Activated CD8-positive, alpha-beta memory T cell treated with anti-CD3 and anti-CD28 coated beads, Interleukin-2, amount 10 ng/mL, durations not matched to agents 7 days and 5 days (primary cell): ENCODE measurements around the gene ADAMTSL3. TPM values are rescaled to one million over a fixed set of nuclear protein-coding genes. Genes with fewer than 3 reads are reported as not detected.

ENCODE experiments used
- ATAC-seq: fragments of 150-1000 bp; cut with Tn5 transposase; one replicate; pipeline ENCODE4 v1.10.0; 2021; ENCODE audit warnings: moderate library complexity
- CTCF ChIA-PET: fragments of 350-600 bp; sonication (Branson Sonifier 250); formaldehyde crosslinking; loops from one replicate; lab custom pipeline; 2021; ENCODE audit warnings: antibody characterized with exemption; lab: Charles Lee
- DNase-seq: peaks from one replicate; pipeline ENCODE4 v3.0.0-alpha.2; 2020
- H3K27ac Mint-ChIP-seq: one replicate; pipeline ENCODE4 v1.8.0; 2021; ENCODE audit warnings: mild to moderate bottlenecking, mixed read lengths
- H3K27me3 Mint-ChIP-seq: one replicate; pipeline ENCODE4 v1.8.0; 2021; ENCODE audit warnings: mixed read lengths
- H3K36me3 Mint-ChIP-seq: one replicate; pipeline ENCODE4 v1.8.0; 2021; ENCODE audit warnings: mild to moderate bottlenecking, mixed read lengths
- H3K4me1 Mint-ChIP-seq: one replicate; pipeline ENCODE4 v1.8.0; 2021; ENCODE audit warnings: mixed read lengths
- H3K4me3 Mint-ChIP-seq: one replicate; pipeline ENCODE4 v1.8.0; 2021; ENCODE audit warnings: mild to moderate bottlenecking, moderate library complexity, mixed read lengths
- H3K9me3 Mint-ChIP-seq: one replicate; pipeline ENCODE4 v1.8.0; 2022; ENCODE audit warnings: low read depth, mixed read lengths
- total RNA-seq, 2 experiments: library from RNA; stranded (reverse); gene quantifications; one replicate each; pipeline ENCODE4 v1.2.3, GENCODE V29; 2021

ADAMTSL3 gene
- total RNA-seq, 2 experiments from 2014 or later, result not detected

GRCh38 chr15:83999396-84000135 lies 345.6 kb downstream of the ADAMTSL3 start:
- H3K9me3 Mint-ChIP-seq, result no peaks in the 10 kb centered on the region
- no peaks in the 10 kb centered on the region for H3K4me1 Mint-ChIP-seq
- no peaks in the 10 kb centered on the region for H3K36me3 Mint-ChIP-seq
- DNase-seq (no peak), ATAC-seq (no peak)
- H3K27me3 Mint-ChIP-seq, result no peaks in the 10 kb centered on the region
- H3K4me3 Mint-ChIP-seq, result no peak overlapping the region
- H3K27ac Mint-ChIP-seq, result no peak overlapping the region
- CTCF ChIA-PET, result no interaction called here

GRCh38 chr15:84001037-84001436 lies 347.1 kb downstream of the ADAMTSL3 start:
- Mint-ChIP-seq H3K9me3 (no peaks in the 10 kb centered on the region), H3K27ac (no peak overlapping the region), H3K27me3 (no peaks in the 10 kb centered on the region), H3K4me1 (no peaks in the 10 kb centered on the region), H3K36me3 (no peaks in the 10 kb centered on the region), H3K4me3 (no peak overlapping the region)
- CTCF ChIA-PET, result no interaction called here
- no peak for ATAC-seq
- no peak for DNase-seq

DNA sequence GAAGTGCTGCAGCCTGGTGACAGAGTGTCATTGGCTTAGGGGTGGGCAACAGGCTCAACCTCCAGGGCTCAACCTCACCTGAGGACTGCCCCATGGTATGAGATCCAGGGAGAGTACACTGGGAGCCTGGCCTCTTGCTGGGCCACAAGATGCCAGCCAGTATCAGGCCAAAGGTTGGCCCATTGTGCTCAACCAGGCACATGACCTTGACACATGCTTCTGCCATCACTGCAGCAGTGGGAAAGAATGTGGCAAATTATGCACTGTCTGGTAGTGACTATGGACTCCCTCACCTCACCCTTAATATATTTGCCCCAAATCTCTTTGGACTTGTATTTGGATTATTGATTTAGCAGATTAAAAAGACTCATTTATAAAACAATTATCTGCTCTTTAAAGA lies 347.7 kb downstream of the ADAMTSL3 start:
- no peak for ATAC-seq
- Mint-ChIP-seq H3K4me1 (no peaks in the 10 kb centered on the region), H3K27me3 (no peaks in the 10 kb centered on the region), H3K36me3 (no peaks in the 10 kb centered on the region), H3K4me3 (no peak overlapping the region), H3K9me3 (no peaks in the 10 kb centered on the region), H3K27ac (no peak overlapping the region)
- CTCF ChIA-PET, result no interaction called here
- DNase-seq, result no peak

- DNase-seq (no peak), ATAC-seq (no peak)
- H3K9me3 Mint-ChIP-seq, result no peaks in the 10 kb centered on the region
- CTCF ChIA-PET, result no interaction called here
- H3K27me3 Mint-ChIP-seq, result no peaks in the 10 kb centered on the region
- H3K36me3 Mint-ChIP-seq, result no peaks in the 10 kb centered on the region
- no peaks in the 10 kb centered on the region for H3K4me1 Mint-ChIP-seq
- no peak overlapping the region for H3K4me3 Mint-ChIP-seq
- no peak overlapping the region for H3K27ac Mint-ChIP-seq
Observed at GRCh38 chr15:84003791-84004503, 350.0 kb downstream of the ADAMTSL3 start.

DNA sequence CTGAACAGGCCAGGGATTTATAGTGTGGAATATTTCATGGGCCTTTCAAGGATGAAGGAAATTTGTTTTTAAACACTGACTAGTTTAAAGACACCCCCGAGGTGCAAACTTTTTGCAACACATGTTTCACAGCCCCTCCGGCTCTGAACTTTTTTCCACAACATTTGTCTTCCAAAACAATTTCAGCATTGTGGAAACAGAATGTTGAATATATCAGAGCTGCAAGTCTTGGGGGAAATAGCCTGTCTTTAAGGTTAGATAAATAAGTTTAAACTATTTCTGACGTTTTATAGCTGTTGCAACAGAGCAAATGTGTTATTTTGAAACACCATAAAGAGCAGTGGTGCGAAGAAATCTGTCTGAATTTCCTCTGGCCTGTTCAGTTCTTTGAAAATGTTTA lies 352.5 kb downstream of the ADAMTSL3 start:
- ATAC-seq (no peak), DNase-seq (no peak)
- H3K27me3 Mint-ChIP-seq, result no peaks in the 10 kb centered on the region
- H3K27ac Mint-ChIP-seq, result no peak overlapping the region
- no peak overlapping the region for H3K4me3 Mint-ChIP-seq
- no peaks in the 10 kb centered on the region for H3K36me3 Mint-ChIP-seq
- H3K9me3 Mint-ChIP-seq, result no peaks in the 10 kb centered on the region
- H3K4me1 Mint-ChIP-seq, result no peaks in the 10 kb centered on the region
- CTCF ChIA-PET, result interaction anchor here (1.3 kb wide), 1 partner anchor 29 kb away, joined by 3 read pairs; no protein-coding TSS in a partner anchor

- no peak overlapping the region for H3K4me3 Mint-ChIP-seq
- no peaks in the 10 kb centered on the region for H3K36me3 Mint-ChIP-seq
- no peak overlapping the region for H3K27ac Mint-ChIP-seq
- H3K4me1 Mint-ChIP-seq, result no peaks in the 10 kb centered on the region
- ATAC-seq (no peak), DNase-seq (no peak)
- CTCF ChIA-PET, result no interaction called here
- no peaks in the 10 kb centered on the region for H3K9me3 Mint-ChIP-seq
- no peaks in the 10 kb centered on the region for H3K27me3 Mint-ChIP-seq
Observed at GRCh38 chr15:84009616-84010015, 355.7 kb downstream of the ADAMTSL3 start.

DNA sequence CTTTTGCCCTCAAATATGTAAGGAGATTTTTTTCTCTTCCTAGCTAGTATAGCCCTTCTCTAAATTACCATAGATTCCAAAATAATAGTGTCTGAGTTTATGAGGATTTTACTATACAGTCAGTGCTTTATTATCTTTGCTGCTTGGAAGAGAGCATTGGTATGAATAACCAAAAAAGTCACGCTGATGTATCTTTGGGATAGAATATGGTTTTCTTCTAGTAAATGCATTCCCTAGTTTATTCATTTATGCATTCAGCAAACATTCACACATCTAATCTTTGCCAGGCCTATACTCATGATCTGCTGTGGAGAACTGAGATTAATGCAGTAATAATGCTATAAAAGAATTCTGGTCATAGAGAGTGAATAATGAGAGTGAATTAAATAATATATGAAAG lies 356.3 kb downstream of the ADAMTSL3 start:
- H3K9me3 Mint-ChIP-seq, result no peaks in the 10 kb centered on the region
- ATAC-seq (no peak), DNase-seq (no peak)
- H3K27ac Mint-ChIP-seq, result no peak overlapping the region
- CTCF ChIA-PET, result no interaction called here
- no peaks in the 10 kb centered on the region for H3K27me3 Mint-ChIP-seq
- H3K36me3 Mint-ChIP-seq, result no peaks in the 10 kb centered on the region
- no peak overlapping the region for H3K4me3 Mint-ChIP-seq
- no peaks in the 10 kb centered on the region for H3K4me1 Mint-ChIP-seq

- no peak for ATAC-seq
- H3K9me3 Mint-ChIP-seq, result no peaks in the 10 kb centered on the region
- H3K4me3 Mint-ChIP-seq, result no peak overlapping the region
- no peaks in the 10 kb centered on the region for H3K27me3 Mint-ChIP-seq
- DNase-seq, result no peak
- H3K36me3 Mint-ChIP-seq, result no peaks in the 10 kb centered on the region
- no peaks in the 10 kb centered on the region for H3K4me1 Mint-ChIP-seq
- no peak overlapping the region for H3K27ac Mint-ChIP-seq
- CTCF ChIA-PET, result no interaction called here
Observed at GRCh38 chr15:84016371-84016770, 362.4 kb downstream of the ADAMTSL3 start.

DNA sequence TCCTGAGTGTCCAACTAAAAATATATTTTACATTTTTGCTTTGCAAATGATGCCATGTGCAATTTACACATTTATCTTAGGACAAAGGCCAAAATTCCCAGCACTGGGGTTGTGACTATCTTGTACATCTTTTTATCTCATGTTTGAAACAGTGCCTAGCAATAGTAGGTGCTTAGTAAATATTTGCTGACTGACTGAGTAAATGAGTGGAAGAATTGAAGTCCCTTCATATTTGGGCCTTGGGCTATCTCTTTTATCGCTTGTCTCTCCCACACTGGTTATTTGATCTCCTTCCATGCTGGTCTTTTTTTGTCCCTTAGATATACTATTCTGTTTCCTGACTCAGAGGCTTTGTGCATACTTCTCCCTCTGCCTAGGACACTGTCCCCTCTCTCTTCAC lies 368.6 kb downstream of the ADAMTSL3 start:
- Mint-ChIP-seq H3K27me3 (no peaks in the 10 kb centered on the region), H3K36me3 (no peaks in the 10 kb centered on the region), H3K4me3 (no peak overlapping the region), H3K9me3 (no peaks in the 10 kb centered on the region), H3K27ac (no peak overlapping the region), H3K4me1 (no peaks in the 10 kb centered on the region)
- no peak for ATAC-seq
- no peak for DNase-seq
- CTCF ChIA-PET, result no interaction called here

GRCh38 chr15:84023636-84024035 lies 369.7 kb downstream of the ADAMTSL3 start:
- Mint-ChIP-seq H3K4me1 (no peaks in the 10 kb centered on the region), H3K36me3 (no peaks in the 10 kb centered on the region), H3K4me3 (no peak overlapping the region), H3K9me3 (no peaks in the 10 kb centered on the region), H3K27ac (no peak overlapping the region), H3K27me3 (no peaks in the 10 kb centered on the region)
- CTCF ChIA-PET, result interaction anchor here (1.5 kb wide), 1 partner anchor 12 kb away, joined by 4 read pairs; no protein-coding TSS in a partner anchor
- ATAC-seq (no peak), DNase-seq (no peak)

GRCh38 chr15:84033793-84034553 lies 380.1 kb downstream of the ADAMTSL3 start:
- H3K27ac Mint-ChIP-seq, result no peak overlapping the region
- DNase-seq (no peak), ATAC-seq (no peak)
- peaks cover 3% of the 10 kb centered on the region for H3K27me3 Mint-ChIP-seq
- no peaks in the 10 kb centered on the region for H3K4me1 Mint-ChIP-seq
- H3K9me3 Mint-ChIP-seq, result peaks cover 3% of the 10 kb centered on the region
- no peaks in the 10 kb centered on the region for H3K36me3 Mint-ChIP-seq
- CTCF ChIA-PET, result interaction anchor here (0.6 to 1.1 kb wide), 2 partner anchors 14 to 35 kb away, joined by 3 read pairs; no protein-coding TSS in a partner anchor
- no peak overlapping the region for H3K4me3 Mint-ChIP-seq

GRCh38 chr15:84034578-84035398 lies 380.9 kb downstream of the ADAMTSL3 start:
- H3K9me3 Mint-ChIP-seq, result no peaks in the 10 kb centered on the region
- no peak for ATAC-seq
- H3K27ac Mint-ChIP-seq, result no peak overlapping the region
- H3K4me1 Mint-ChIP-seq, result no peaks in the 10 kb centered on the region
- H3K27me3 Mint-ChIP-seq, result peaks cover 6% of the 10 kb centered on the region
- H3K36me3 Mint-ChIP-seq, result no peaks in the 10 kb centered on the region
- CTCF ChIA-PET, result interaction anchor here (0.7 to 1.1 kb wide), 2 partner anchors 14 to 29 kb away, joined by 3 read pairs; no protein-coding TSS in a partner anchor
- no peak for DNase-seq
- no peak overlapping the region for H3K4me3 Mint-ChIP-seq

- Mint-ChIP-seq H3K36me3 (no peaks in the 10 kb centered on the region), H3K4me3 (no peak overlapping the region), H3K27me3 (peaks cover 6% of the 10 kb centered on the region), H3K9me3 (no peaks in the 10 kb centered on the region), H3K4me1 (no peaks in the 10 kb centered on the region), H3K27ac (no peak overlapping the region)
- ATAC-seq (no peak), DNase-seq (no peak)
- CTCF ChIA-PET, result interaction anchor here (0.7 kb wide), 1 partner anchor 30 kb away, joined by 3 read pairs; no protein-coding TSS in a partner anchor
Observed at GRCh38 chr15:84035399-84035766, 381.5 kb downstream of the ADAMTSL3 start.
